Measurements from ENCODE around the gene APOA5. TPM values are rescaled to one million over a fixed set of nuclear protein-coding genes. Genes with fewer than 3 reads are reported as not detected.
A peak's percentile ranks its signal among the peaks of the same experiment; 100 is the strongest.

Gene APOA5
- total and polyA plus RNA-seq, 2 of the 13 experiments (the other 11 are each of a cell fraction or from before 2014, with no cell fraction given) = 44.0 to 49.1 TPM

DNA sequence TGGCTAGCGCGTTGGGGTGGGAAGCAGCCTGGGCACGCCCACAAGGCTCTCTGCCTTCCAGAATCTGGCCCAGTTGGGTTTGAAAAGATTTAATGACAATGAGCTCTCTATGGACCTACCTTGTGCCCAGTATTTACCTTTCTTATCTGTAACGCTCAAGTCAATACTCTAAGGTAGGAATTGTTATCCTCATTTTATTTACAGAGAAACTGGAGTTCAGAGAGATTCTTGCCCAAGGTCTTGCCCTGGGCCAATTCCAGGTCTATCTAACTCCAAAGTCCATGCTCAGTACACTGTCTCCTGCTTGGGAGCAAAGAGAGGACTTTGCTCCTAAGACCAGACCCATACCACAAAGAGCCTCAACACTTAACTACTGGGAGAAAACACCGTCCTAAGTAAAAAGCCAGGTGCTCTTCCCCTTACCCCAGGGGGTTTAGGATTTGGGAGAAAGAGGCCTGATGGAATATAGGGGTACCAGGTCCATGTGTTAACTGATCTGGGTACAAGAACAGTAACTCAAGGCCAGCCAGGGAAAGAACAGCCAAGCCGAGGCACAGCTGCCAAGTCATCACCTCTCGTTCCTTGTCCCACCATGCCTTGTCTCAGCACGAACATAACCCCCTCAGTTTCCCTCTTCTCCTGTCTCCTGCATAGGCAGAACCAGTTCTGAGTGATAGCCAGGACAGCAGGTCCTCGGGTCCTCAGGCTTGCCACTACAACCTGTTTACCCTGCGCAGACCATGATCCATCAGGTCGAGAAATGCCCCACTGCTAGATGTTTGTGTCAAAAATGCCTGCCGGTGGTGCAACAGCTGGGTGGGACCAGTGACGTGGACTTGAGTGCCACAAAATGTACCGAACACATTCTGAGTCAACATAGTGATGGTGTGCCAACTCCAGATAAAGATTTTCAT, 16.8 kb upstream of the APOA5 start (continued):
- TF ChIP-seq SALL2 (CRISPR knock-in tag; IDR thresholded peaks at IDR 0.05) (0 out of 2 replicates have a peak, but pooled peaks have one; percentile 19), ZNF883 (CRISPR knock-in tag; IDR thresholded peaks at IDR 0.05; ENCODE audit: not compliant biosample characterization) (no peak)

GRCh38 chr11:116807601-116808261, 16.1 kb upstream of the APOA5 start:
- BruUV-seq (replicated peaks) = no TSS peak
- intact Hi-C loops (cut with micrococcal nuclease; ENCODE audit: unreplicated experiment) = loop anchor here (1.0 kb wide), 2 partner anchors 15 to 22 kb away; partner anchors contain the start of gene APOC3
- TF ChIP-seq, protein P1, sequence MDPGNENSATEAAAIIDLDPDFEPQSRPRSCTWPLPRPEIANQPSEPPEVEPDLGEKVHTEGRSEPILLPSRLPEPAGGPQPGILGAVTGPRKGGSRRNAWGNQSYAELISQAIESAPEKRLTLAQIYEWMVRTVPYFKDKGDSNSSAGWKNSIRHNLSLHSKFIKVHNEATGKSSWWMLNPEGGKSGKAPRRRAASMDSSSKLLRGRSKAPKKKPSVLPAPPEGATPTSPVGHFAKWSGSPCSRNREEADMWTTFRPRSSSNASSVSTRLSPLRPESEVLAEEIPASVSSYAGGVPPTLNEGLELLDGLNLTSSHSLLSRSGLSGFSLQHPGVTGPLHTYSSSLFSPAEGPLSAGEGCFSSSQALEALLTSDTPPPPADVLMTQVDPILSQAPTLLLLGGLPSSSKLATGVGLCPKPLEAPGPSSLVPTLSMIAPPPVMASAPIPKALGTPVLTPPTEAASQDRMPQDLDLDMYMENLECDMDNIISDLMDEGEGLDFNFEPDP (CRISPR knock-in tag; conservative IDR thresholded peaks at IDR 0.05) = peak; percentile 75; the same call in 1 of the 2 replicates
- TF ChIP-seq JUND (CRISPR knock-in tag; IDR thresholded peaks at IDR 0.05) (peak; percentile 50; the same call in 1 of the 2 replicates), NFKB2 (CRISPR knock-in tag; IDR thresholded peaks at IDR 0.05; ENCODE audit: borderline replicate concordance) (0 out of 2 replicates have a peak, but pooled peaks have one; percentile 51), ZNF615 (CRISPR knock-in tag; IDR thresholded peaks at IDR 0.05; ENCODE audit: borderline replicate concordance) (0 out of 2 replicates have a peak, but pooled peaks have one; percentile 15), MTA1 (CRISPR knock-in tag; IDR thresholded peaks at IDR 0.05; ENCODE audit: borderline replicate concordance) (peak; percentile 30; the same call in 1 of the 2 replicates), SALL1 (CRISPR knock-in tag; IDR thresholded peaks at IDR 0.05) (peak; percentile 56; the same call in 1 of the 2 replicates), ZBTB7A (CRISPR knock-in tag; IDR thresholded peaks at IDR 0.05) (0 out of 2 replicates have a peak, but pooled peaks have one; percentile 30), ZNF143 (CRISPR knock-in tag; IDR thresholded peaks at IDR 0.05) (peak; percentile 10; the same call in 1 of the 2 replicates), POLR2A (IDR thresholded peaks at IDR 0.05; ENCODE audit: insufficient read depth in 1 of 2, low read depth in 2 of 2, low read length in 2 of 2) (peak; percentile 7 to 47; a peak in 1 of 4 replicates), HOXA7 (CRISPR knock-in tag; IDR thresholded peaks at IDR 0.05) (no peak), SETDB1 (CRISPR knock-in tag; IDR thresholded peaks at IDR 0.05; ENCODE audit: borderline replicate concordance) (no peak), ZNF781 (CRISPR knock-in tag; IDR thresholded peaks at IDR 0.05; ENCODE audit: borderline replicate concordance, not compliant biosample characterization) (peak; percentile 17)
- TF ChIP-seq, protein P2, sequence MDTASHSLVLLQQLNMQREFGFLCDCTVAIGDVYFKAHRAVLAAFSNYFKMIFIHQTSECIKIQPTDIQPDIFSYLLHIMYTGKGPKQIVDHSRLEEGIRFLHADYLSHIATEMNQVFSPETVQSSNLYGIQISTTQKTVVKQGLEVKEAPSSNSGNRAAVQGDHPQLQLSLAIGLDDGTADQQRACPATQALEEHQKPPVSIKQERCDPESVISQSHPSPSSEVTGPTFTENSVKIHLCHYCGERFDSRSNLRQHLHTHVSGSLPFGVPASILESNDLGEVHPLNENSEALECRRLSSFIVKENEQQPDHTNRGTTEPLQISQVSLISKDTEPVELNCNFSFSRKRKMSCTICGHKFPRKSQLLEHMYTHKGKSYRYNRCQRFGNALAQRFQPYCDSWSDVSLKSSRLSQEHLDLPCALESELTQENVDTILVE (CRISPR knock-in tag; IDR thresholded peaks at IDR 0.05) = 0 out of 2 replicates have a peak, but pooled peaks have one; percentile 48
- TF ChIP-seq, protein P3, sequence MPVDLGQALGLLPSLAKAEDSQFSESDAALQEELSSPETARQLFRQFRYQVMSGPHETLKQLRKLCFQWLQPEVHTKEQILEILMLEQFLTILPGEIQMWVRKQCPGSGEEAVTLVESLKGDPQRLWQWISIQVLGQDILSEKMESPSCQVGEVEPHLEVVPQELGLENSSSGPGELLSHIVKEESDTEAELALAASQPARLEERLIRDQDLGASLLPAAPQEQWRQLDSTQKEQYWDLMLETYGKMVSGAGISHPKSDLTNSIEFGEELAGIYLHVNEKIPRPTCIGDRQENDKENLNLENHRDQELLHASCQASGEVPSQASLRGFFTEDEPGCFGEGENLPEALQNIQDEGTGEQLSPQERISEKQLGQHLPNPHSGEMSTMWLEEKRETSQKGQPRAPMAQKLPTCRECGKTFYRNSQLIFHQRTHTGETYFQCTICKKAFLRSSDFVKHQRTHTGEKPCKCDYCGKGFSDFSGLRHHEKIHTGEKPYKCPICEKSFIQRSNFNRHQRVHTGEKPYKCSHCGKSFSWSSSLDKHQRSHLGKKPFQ (CRISPR knock-in tag; IDR thresholded peaks at IDR 0.05; ENCODE audit: insufficient replicate concordance) = peak; percentile 0

More at GRCh38 chr11:116807601-116808261, 16.1 kb upstream of the APOA5 start:
- Histone ChIP-seq H3K27me3 (ENCODE audit: control insufficient read depth in 1 of 2, insufficient read depth in 2 of 2, low read length in 2 of 2) (no peaks in the 10 kb centered on the region), H3K79me2 (ENCODE audit: insufficient read depth, low read length) (no peaks in the 10 kb centered on the region), H3K4me2 (ENCODE audit: low read depth, low read length) (peak overlapping the region; percentile 84), H2AFZ (ENCODE audit: low read length) (no peak overlapping the region), H3K9ac (ENCODE audit: insufficient read depth, low read depth, low read length) (peak overlapping the region; percentile 51), H3K36me3 (replicated peaks in 1 of 2; ENCODE audit: control insufficient read depth in 1 of 2, insufficient read depth in 2 of 2, low read length in 2 of 2) (no peaks in the 10 kb centered on the region), H3K4me1 (ENCODE audit: insufficient read depth, low read length) (peaks cover 78% of the 10 kb centered on the region), H4K20me1 (ENCODE audit: insufficient read depth, low read length) (no peaks in the 10 kb centered on the region), H3K27ac (ENCODE audit: extremely low read length, insufficient read depth, low read length) (peak overlapping the region; percentile 98), H3K9me3 (ENCODE audit: low read length) (no peaks in the 10 kb centered on the region), H3K4me3 (replicated peaks in 1 of 3; ENCODE audit: insufficient read depth in 1 of 3, low read depth in 2 of 3, low read length in 3 of 3) (peak overlapping the region in 1 of 3 experiments; percentile 29; a peak in 1 of 6 replicates)
- DNase-seq (ENCODE audit: low spot score) (no peak), ATAC-seq (no peak), FAIRE-seq (no peak)
- POLR2A ChIA-PET = interaction anchor here (0.9 to 8.5 kb wide), 12 partner anchors 8 to 289 kb away, joined by 3 to 778 read pairs (median 6); partner anchors contain the start of genes APOA1, APOA4, APOA5 and APOC3
- CTCF ChIA-PET (ENCODE audit: low intra/inter-chr PET ratio, low total read pairs) = no interaction called here
- 46% methylated on average over 6 of the region's 6 CpGs for WGBS (ENCODE audit: low lambda C conversion rate)
- in situ Hi-C loops (cut with HindIII; ENCODE audit: extremely low pct_ligation_motif_present, low pct_unique_long_range_greater_than_20kb) = no loop called here

All from HepG2 (cell line).